GM12878 (cell line): ENCODE measurements around the gene NUDT16L1. TPM values are rescaled to one million over a fixed set of nuclear protein-coding genes. Genes with fewer than 3 reads are reported as not detected.

ENCODE experiments used
- ATAC-seq: fragments of 200-7000 bp; cut with Tn5 transposase; 3 replicates; pipeline ENCODE4 v1.9.1; 2020; ENCODE audit warnings: mild to moderate bottlenecking, moderate library complexity
- BruUV-seq: library from RNA; stranded (reverse); fragments of 400-500 nt; replicated peaks from 2 replicates; lab custom pipeline; 2021; lab: Mats Ljungman, UMichigan
- CTCF ChIA-PET: fragments of 300-600 bp; sonication (Branson Sonifier 250); formaldehyde crosslinking; extraction: SDS; loops from one replicate; lab custom pipeline; 2021; ENCODE audit warnings: inconsistent platforms; lab: Yijun Ruan, JAX
- POLR2A ChIA-PET: fragments of 350-600 bp; formaldehyde crosslinking; extraction: SDS; loops from one replicate; lab custom pipeline; 2021; ENCODE audit warnings: inconsistent platforms; lab: Charles Lee
- RAD21 ChIA-PET: fragments of 300-600 bp; sonication (Branson Sonifier 250); formaldehyde crosslinking; loops from one replicate; lab custom pipeline; 2023; ENCODE audit warnings: antibody characterized with exemption; ENCODE audit not compliant: unreplicated experiment; lab: Charles Lee
- SMC1A ChIA-PET: fragments of 300-600 bp; sonication (Branson Sonifier 250); formaldehyde crosslinking; loops from one replicate; lab custom pipeline; 2023; ENCODE audit not compliant: unreplicated experiment, uncharacterized antibody; lab: Charles Lee
- DNase-seq: peaks from one replicate; pipeline ENCODE4 v3.0.0-alpha.2; 2011; ENCODE audit warnings: low read depth, low spot score
- FAIRE-seq: peaks from 3 replicates; lab custom pipeline; 2011; peaks lifted over from hg19 to GRCh38; lab: Jason Lieb, UNC
- H2AFZ ChIP-seq: 2 replicates; pipeline ENCODE4 v1.6.0; 2011; ENCODE audit warnings: low read depth, low read length, control low read depth; ENCODE audit not compliant: control insufficient read depth
- H3K27ac ChIP-seq: 2 replicates; pipeline ENCODE4 v1.5.1; 2011; ENCODE audit warnings: control low read depth; ENCODE audit not compliant: control insufficient read depth, insufficient read depth
- H3K27me3 ChIP-seq, 2 experiments: replicated peaks in 1 of 2; 2 replicates each; pipeline versions ENCODE4 v1.6.0 to v1.6.1; 2011; ENCODE audit warnings: low read length in 1 of 2; ENCODE audit not compliant: control insufficient read depth in 2 of 2, insufficient read depth in 2 of 2
- H3K36me3 ChIP-seq, 2 experiments: 2 replicates each; pipeline ENCODE4 v1.5.1; 2011; ENCODE audit warnings: low read length in 1 of 2; ENCODE audit not compliant: control insufficient read depth in 2 of 2, insufficient read depth in 2 of 2
- H3K4me1 ChIP-seq: 2 replicates; pipeline ENCODE4 v1.6.1; 2011; ENCODE audit warnings: mild to moderate bottlenecking, low read length, moderate library complexity, mixed read lengths; ENCODE audit not compliant: control insufficient read depth, insufficient read depth
- H3K4me2 ChIP-seq: 2 replicates; pipeline ENCODE4 v1.6.0; 2011; ENCODE audit warnings: control low read depth; ENCODE audit not compliant: control insufficient read depth, insufficient read depth
- H3K4me3 ChIP-seq: fragments of 200-600 bp; sonication (generic); 2 replicates; pipeline ENCODE4 v1.5.1; 2016
- H3K79me2 ChIP-seq: 2 replicates; pipeline ENCODE4 v1.6.0; 2011; ENCODE audit warnings: low read length; ENCODE audit not compliant: control insufficient read depth, insufficient read depth
- H3K9ac ChIP-seq: 2 replicates; pipeline ENCODE4 v1.8.0; 2011; ENCODE audit warnings: low read length, control low read depth, mixed read lengths; ENCODE audit not compliant: control insufficient read depth, insufficient read depth
- H3K9me3 ChIP-seq: replicated peaks from 3 replicates; pipeline ENCODE4 v1.5.1; 2011; ENCODE audit warnings: mild to moderate bottlenecking, low read length; ENCODE audit not compliant: control insufficient read depth, insufficient read depth
- H4K20me1 ChIP-seq: 2 replicates; pipeline ENCODE4 v1.6.0; 2011; ENCODE audit not compliant: control insufficient read depth, insufficient read depth
- CTCF ChIP-seq, 3 experiments: IDR thresholded peaks in 2 of 3; conservative IDR thresholded peaks in 1 of 3; 2 replicates each; pipeline ENCODE4 v1.5.1; 2011; ENCODE audit warnings: low read depth in 3 of 3, low read length in 3 of 3, mild to moderate bottlenecking in 3 of 3, control low read depth in 2 of 3, moderate library complexity in 2 of 3, inconsistent platforms in 1 of 3, mixed read lengths in 1 of 3; ENCODE audit not compliant: control insufficient read depth in 2 of 3, insufficient read depth in 1 of 3; ENCODE audit errors: extremely low read depth in 1 of 3
- EED ChIP-seq: sonication (generic); IDR thresholded peaks from 2 replicates; pipeline ENCODE4 v1.6.1; 2016; ENCODE audit warnings: antibody characterized with exemption, low read depth
- POLR2A ChIP-seq: IDR thresholded peaks from 2 replicates; pipeline ENCODE4 v1.6.1; 2011; ENCODE audit warnings: low read depth, mild to moderate bottlenecking, low read length
- RBBP5 ChIP-seq: fragments of 200-600 bp; sonication (generic); conservative IDR thresholded peaks from 2 replicates; pipeline ENCODE4 v1.6.1; 2016
- SIN3A ChIP-seq: IDR thresholded peaks from 2 replicates; pipeline ENCODE4 v1.6.1; 2012; ENCODE audit warnings: low read depth, low read length, improper control_type of control experiment
- ZBTB40 ChIP-seq: fragments of 450-650 bp; IDR thresholded peaks from 2 replicates; pipeline ENCODE4 v1.6.1; 2016; ENCODE audit warnings: mild to moderate bottlenecking, moderate library complexity, borderline replicate concordance
- WGBS: methylation state at CpG from one replicate; pipeline ENCODE4 v1.1.6; 2016; ENCODE audit warnings: low lambda C conversion rate; ENCODE audit not compliant: insufficient replicate concordance, insufficient coverage; ENCODE audit errors: missing lambda C conversion rate; 5-methylcytosine and 5-hydroxymethylcytosine counted together
- in situ Hi-C: fragments of 300-500 bp; cut with MboI; formaldehyde crosslinking; loops from 9 replicates; pipeline ENCODE4 v1.14.3; 2018; ENCODE audit warnings: mixed read lengths
- intact Hi-C: fragments of 100-400 bp; cut with micrococcal nuclease; formaldehyde crosslinking; loops from one replicate; pipeline ENCODE4 v1.14.2; 2022; ENCODE audit not compliant: unreplicated experiment
- polyA plus RNA-seq, 11 experiments: library from polyadenylated mRNA; depleted of rRNA in 4 of 11; unstranded in 6 of 11; stranded (reverse) in 5 of 11; fragments of >200 nt; fragmentation: Nextera tagmentation in 4 of 11; fragmentation: Illumina TruSeq in 1 of 11; extraction: Ambion mirVana in 4 of 11; extraction: Trizol in 1 of 11; gene quantifications; 1 replicate in 1 of 11; 2 replicates in 10 of 11; pipeline versions ENCODE4 v1.2.1 to v1.2.3, GENCODE V29; 2011 to 2016; ENCODE audit warnings: inconsistent platforms in 2 of 11, missing spikeins in 2 of 11, low read depth in 1 of 11
- total RNA-seq, 4 experiments: library from RNA; depleted of rRNA in 3 of 4; stranded (reverse); fragments of >200 nt in 3 of 4; fragmentation: Illumina TruSeq in 1 of 4; extraction: Trizol in 1 of 4; gene quantifications; 2 replicates each; pipeline versions ENCODE4 v1.2.1 to v1.2.3, GENCODE V29; 2013 to 2021

Gene NUDT16L1
- total and polyA plus RNA-seq, 10 of the 15 experiments (the other 5 are each of a cell fraction or from before 2014, with no cell fraction given), result 1.4 to 77.7 (median 28.9) TPM

GRCh38 chr16:4699046-4699556 is 5.7 kb downstream of the NUDT16L1 start:
- Histone ChIP-seq H3K9me3 (no peaks in the 10 kb centered on the region), H2AFZ (no peak overlapping the region), H3K4me1 (peaks cover 5% of the 10 kb centered on the region; the same call in 1 of the 2 replicates), H3K4me3 (no peak overlapping the region), H3K27me3 (no peaks in the 10 kb centered on the region), H4K20me1 (no peaks in the 10 kb centered on the region), H3K36me3 (peaks cover 10 to 45% of the 10 kb centered on the region in 2 experiments; a peak in 3 of 4 replicates), H3K27ac (no peak overlapping the region), H3K9ac (no peak overlapping the region), H3K79me2 (peaks cover 6% of the 10 kb centered on the region), H3K4me2 (no peak overlapping the region)
- BruUV-seq, result no TSS peak
- intact Hi-C loops (no loop called here), in situ Hi-C loops (no loop called here)
- DNase-seq, result no peak
- SMC1A ChIA-PET, result no interaction called here
- 90% methylated on average over 17 of the region's 19 CpGs for WGBS
- TF ChIP-seq POLR2A (peak; percentile 68), RBBP5 (no peak), SIN3A (no peak), ZBTB40 (no peak), CTCF (IDR thresholded peaks at IDR 0.05 in 2 of 3, conservative IDR thresholded peaks at IDR 0.05 in 1 of 3; ENCODE audit: control insufficient read depth in 2 of 3, extremely low read depth in 1 of 3, insufficient read depth in 1 of 3, low read depth in 3 of 3, low read length in 3 of 3) (no peak), EED (no peak)
- POLR2A ChIA-PET, result no interaction called here
- RAD21 ChIA-PET, result no interaction called here
- CTCF ChIA-PET, result interaction anchor here (0.6 kb wide), 1 partner anchor 83 kb away, joined by 3 read pairs; no protein-coding TSS in a partner anchor
- FAIRE-seq, result no peak
- ATAC-seq, result no peak
